GM12891 (cell line): ENCODE data around the gene ZNG1A.

ENCODE experiments used
- POLR2A ChIP-seq: IDR thresholded peaks from 2 replicates; pipeline ENCODE4 v1.6.1; 2011; ENCODE audit warnings: low read depth, low read length, control low read depth
- POLR2AphosphoS5 ChIP-seq: IDR thresholded peaks from 2 replicates; pipeline ENCODE4 v1.6.1; 2011; ENCODE audit warnings: low read depth, low read length, control low read depth

GRCh38 chr9:209143-209758 is 30.4 kb upstream of the ZNG1A start:
- TF ChIP-seq POLR2A (no peak), POLR2AphosphoS5 (no peak)
